GM23248 (cell line): Measurements from ENCODE around the gene MATR3.

Experiments used
- EZH2 ChIP-seq: fragments of 200-600 bp; sonication (generic); IDR thresholded peaks from 2 replicates; pipeline ENCODE4 v1.6.1; 2018; ENCODE audit warnings: antibody characterized with exemption, mild to moderate bottlenecking; ENCODE audit not compliant: insufficient read depth, poor library complexity, severe bottlenecking
- EZH2phosphoT487 ChIP-seq: fragments of 200-600 bp; sonication (generic); IDR thresholded peaks from 2 replicates; pipeline ENCODE4 v1.6.1; 2018; ENCODE audit warnings: antibody characterized with exemption, moderate library complexity, mild to moderate bottlenecking, low read depth; ENCODE audit not compliant: insufficient read depth

GRCh38 chr5:139267481-139267880, 26.1 kb upstream of the MATR3 start:
- TF ChIP-seq EZH2: no peak
- no peak for TF ChIP-seq EZH2phosphoT487
